Ishikawa (cell line): ENCODE results near the gene PLA2G2C.

Source experiments
- CEBPB ChIP-seq: IDR thresholded peaks from 2 replicates; pipeline ENCODE4 v1.6.1; 2012
- CREB1 ChIP-seq: IDR thresholded peaks from 2 replicates; pipeline ENCODE4 v1.6.1; 2012; ENCODE audit warnings: low read depth
- EGR1 ChIP-seq: IDR thresholded peaks from 2 replicates; pipeline ENCODE4 v1.6.1; 2012
- EP300 ChIP-seq: IDR thresholded peaks from 2 replicates; pipeline ENCODE4 v1.6.1; 2012; ENCODE audit warnings: borderline replicate concordance
- FOXM1 ChIP-seq: IDR thresholded peaks from 2 replicates; pipeline ENCODE4 v1.6.1; 2012; ENCODE audit warnings: low read depth, borderline replicate concordance
- NFIC ChIP-seq: IDR thresholded peaks from 2 replicates; pipeline ENCODE4 v1.6.1; 2012
- RAD21 ChIP-seq: IDR thresholded peaks from 2 replicates; pipeline ENCODE4 v1.6.1; 2012; ENCODE audit warnings: low read depth
- TAF1 ChIP-seq: IDR thresholded peaks from 2 replicates; pipeline ENCODE4 v1.6.1; 2012; ENCODE audit warnings: low read depth, mild to moderate bottlenecking
- TCF12 ChIP-seq: IDR thresholded peaks from 2 replicates; pipeline ENCODE4 v1.6.1; 2012; ENCODE audit warnings: low read depth
- YY1 ChIP-seq: IDR thresholded peaks from 2 replicates; pipeline ENCODE4 v1.6.1; 2012; ENCODE audit warnings: low read depth
- ZBTB7A ChIP-seq: IDR thresholded peaks from 2 replicates; pipeline ENCODE4 v1.6.1; 2012; ENCODE audit warnings: low read depth
- TF ChIP-seq, protein P1 (sequence below): IDR thresholded peaks from 2 replicates; pipeline ENCODE4 v1.6.1; 2012
- TF ChIP-seq, protein P2 (sequence below): IDR thresholded peaks from 2 replicates; pipeline ENCODE4 v1.6.1; 2012; ENCODE audit warnings: low read depth, mild to moderate bottlenecking

DNA sequence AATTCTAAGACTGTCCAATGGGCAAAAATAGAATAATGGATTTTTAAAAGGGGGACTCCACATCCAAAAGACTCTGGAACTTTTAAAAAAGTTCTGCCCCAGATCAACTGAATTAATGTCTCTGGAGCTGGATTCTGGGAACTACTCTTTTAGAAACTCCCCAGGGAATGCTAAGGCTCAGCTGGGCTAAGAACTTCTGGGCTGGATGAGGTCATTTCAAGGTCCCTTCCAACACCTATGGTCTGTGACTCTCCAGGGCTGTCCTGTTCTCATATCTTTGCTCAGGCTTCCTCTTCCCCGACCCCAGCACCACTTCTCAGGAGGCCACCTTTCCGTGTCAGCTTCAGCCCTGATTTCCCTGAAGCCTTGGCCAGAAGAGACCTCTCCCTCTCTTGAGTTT is 13.5 kb upstream of the PLA2G2C start:
- TF ChIP-seq EP300 (no peak), TAF1 (no peak), EGR1 (no peak), CEBPB (no peak), RAD21 (no peak), CREB1 (no peak), NFIC (no peak), FOXM1 (no peak), YY1 (no peak), ZBTB7A (no peak), TCF12 (no peak)
- TF ChIP-seq, protein P1, sequence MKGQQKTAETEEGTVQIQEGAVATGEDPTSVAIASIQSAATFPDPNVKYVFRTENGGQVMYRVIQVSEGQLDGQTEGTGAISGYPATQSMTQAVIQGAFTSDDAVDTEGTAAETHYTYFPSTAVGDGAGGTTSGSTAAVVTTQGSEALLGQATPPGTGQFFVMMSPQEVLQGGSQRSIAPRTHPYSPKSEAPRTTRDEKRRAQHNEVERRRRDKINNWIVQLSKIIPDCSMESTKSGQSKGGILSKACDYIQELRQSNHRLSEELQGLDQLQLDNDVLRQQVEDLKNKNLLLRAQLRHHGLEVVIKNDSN, result no peak
- TF ChIP-seq, protein P2, sequence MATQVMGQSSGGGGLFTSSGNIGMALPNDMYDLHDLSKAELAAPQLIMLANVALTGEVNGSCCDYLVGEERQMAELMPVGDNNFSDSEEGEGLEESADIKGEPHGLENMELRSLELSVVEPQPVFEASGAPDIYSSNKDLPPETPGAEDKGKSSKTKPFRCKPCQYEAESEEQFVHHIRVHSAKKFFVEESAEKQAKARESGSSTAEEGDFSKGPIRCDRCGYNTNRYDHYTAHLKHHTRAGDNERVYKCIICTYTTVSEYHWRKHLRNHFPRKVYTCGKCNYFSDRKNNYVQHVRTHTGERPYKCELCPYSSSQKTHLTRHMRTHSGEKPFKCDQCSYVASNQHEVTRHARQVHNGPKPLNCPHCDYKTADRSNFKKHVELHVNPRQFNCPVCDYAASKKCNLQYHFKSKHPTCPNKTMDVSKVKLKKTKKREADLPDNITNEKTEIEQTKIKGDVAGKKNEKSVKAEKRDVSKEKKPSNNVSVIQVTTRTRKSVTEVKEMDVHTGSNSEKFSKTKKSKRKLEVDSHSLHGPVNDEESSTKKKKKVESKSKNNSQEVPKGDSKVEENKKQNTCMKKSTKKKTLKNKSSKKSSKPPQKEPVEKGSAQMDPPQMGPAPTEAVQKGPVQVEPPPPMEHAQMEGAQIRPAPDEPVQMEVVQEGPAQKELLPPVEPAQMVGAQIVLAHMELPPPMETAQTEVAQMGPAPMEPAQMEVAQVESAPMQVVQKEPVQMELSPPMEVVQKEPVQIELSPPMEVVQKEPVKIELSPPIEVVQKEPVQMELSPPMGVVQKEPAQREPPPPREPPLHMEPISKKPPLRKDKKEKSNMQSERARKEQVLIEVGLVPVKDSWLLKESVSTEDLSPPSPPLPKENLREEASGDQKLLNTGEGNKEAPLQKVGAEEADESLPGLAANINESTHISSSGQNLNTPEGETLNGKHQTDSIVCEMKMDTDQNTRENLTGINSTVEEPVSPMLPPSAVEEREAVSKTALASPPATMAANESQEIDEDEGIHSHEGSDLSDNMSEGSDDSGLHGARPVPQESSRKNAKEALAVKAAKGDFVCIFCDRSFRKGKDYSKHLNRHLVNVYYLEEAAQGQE, result no peak
